Cerebellar cortex (tissue), 1 donor: ENCODE measurements around the gene TTC19.
"Not testable (repeated sequence)": the region's sequence is repeated elsewhere in the genome, so short reads cannot be mapped to it uniquely, and the experiment has no call there.

Experiments used
- DNase-seq: peaks from one replicate; pipeline ENCODE4 v3.0.0-alpha.2; 2015; ENCODE audit warnings: low spot score

TTC19 gene

DNA sequence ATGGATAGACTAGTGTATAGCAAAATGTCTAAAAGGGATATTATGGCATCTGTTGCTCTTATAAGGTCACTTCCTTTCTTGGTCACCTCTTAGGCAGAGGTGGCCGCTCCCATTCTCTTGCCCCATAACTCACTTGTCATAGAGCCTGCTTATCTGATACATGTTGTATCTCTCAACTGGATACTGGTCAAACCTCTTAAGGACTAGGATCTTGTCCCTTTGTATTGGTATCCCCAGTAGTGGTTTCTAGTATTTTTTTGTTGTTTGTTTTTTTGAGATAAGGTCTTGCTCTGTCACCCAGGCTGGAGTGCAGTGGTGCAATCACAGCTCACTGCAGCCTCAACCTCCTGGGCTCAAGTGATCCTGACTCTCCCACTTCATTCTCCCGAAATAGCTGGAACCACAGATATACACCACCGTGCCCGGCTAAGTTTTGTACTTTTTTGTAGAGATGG is 27.1 kb upstream of the TTC19 start:
- no peak for DNase-seq

- DNase-seq = no peak
Observed at GRCh38 chr17:15973016-15973415, 26.6 kb upstream of the TTC19 start.

DNA sequence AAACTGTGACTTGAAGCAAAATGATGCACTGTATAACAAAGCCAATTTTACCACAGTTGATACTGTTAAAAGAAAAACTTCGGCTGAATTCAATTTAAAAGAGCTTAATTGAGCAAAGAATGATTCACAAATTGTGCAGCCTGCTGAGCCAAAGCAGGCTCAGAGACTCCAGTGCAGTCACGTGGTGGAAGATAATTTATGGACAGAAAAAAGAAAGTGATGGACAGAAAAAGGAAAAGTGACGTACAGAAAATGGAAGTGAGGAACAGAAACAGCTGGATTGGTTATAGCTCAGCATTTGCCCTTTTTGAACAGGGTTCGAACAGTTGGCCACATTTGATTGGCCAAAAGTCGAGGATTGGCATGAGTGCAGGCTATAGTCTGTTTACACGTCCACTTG is 25.8 kb upstream of the TTC19 start:
- DNase-seq = no peak

DNA sequence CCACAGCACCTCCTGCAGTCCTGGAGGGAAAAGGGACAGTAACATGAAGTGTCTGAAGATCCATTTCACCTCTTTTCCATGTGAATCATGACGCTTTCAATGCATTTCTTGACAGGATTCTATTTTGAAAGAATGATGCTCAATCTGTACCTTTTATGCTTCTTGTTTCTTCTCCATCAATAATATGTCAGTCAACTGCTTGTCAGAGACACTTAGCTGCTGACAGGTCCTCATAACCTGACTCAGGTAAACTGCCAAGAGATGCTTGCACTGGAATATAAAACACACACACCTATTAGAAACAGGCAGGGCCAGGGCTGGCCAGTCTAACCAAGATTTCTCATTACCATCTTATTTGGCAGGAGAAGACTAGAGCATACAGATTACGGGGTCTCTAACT is 21.7 kb upstream of the TTC19 start:
- DNase-seq = no peak

DNA sequence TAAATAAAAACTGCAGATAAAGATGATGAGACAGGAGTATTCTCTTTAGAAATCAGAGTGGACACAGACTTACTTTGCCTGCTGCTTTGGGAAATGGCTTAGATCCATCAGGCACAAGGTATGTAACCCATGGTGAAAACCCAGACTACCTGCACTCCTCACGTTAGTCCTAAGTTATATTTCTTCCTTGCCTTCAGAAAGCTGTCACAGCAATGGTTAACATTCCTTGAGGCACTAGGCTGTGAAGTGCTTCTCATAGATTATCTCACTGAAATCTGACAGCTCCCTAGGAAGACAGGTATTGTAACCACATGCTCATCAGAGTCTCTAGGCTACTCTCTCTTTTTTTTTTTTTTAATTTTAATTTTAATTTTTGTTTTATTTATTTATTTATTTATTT is 21.0 kb upstream of the TTC19 start:
- DNase-seq = no peak

DNA sequence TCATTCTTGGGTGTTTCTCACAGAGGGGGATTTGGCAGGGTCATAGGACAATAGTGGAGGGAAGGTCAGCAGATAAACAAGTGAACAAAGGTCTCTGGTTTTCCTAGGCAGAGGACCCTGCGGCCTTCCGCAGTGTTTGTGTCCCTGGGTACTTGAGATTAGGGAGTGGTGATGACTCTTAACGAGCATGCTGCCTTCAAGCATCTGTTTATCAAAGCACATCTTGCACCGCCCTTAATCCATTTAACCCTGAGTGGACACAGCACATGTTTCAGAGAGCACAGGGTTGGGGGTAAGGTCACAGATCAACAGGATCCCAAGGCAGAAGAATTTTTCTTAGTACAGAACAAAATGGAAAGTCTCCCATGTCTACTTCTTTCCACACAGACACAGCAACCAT is 20.6 kb upstream of the TTC19 start:
- DNase-seq = not testable (repeated sequence)

GRCh38 chr17:15981208-15981607 is 18.4 kb upstream of the TTC19 start:
- DNase-seq = no peak

- no peak for DNase-seq
Observed at GRCh38 chr17:15981646-15982580, 17.7 kb upstream of the TTC19 start.

- no peak for DNase-seq
Observed at GRCh38 chr17:15996322-15996721, 3.3 kb upstream of the TTC19 start.

GRCh38 chr17:15998031-15998562 is 1.5 kb upstream of the TTC19 start:
- DNase-seq = peak; percentile 12

- peak; percentile 35 for DNase-seq
Observed at GRCh38 chr17:15999974-16000827, 577 bp downstream of the TTC19 start.

- no peak for DNase-seq
Observed at GRCh38 chr17:16001226-16001897, 1.7 kb downstream of the TTC19 start.

- DNase-seq = no peak
Observed at GRCh38 chr17:16002708-16003260, 3.2 kb downstream of the TTC19 start.

- no peak for DNase-seq
Observed at GRCh38 chr17:16003841-16004240, 4.2 kb downstream of the TTC19 start.

GRCh38 chr17:16005636-16006035 is 6.0 kb downstream of the TTC19 start:
- DNase-seq = no peak

GRCh38 chr17:16007439-16007838 is 7.8 kb downstream of the TTC19 start:
- no peak for DNase-seq

DNA sequence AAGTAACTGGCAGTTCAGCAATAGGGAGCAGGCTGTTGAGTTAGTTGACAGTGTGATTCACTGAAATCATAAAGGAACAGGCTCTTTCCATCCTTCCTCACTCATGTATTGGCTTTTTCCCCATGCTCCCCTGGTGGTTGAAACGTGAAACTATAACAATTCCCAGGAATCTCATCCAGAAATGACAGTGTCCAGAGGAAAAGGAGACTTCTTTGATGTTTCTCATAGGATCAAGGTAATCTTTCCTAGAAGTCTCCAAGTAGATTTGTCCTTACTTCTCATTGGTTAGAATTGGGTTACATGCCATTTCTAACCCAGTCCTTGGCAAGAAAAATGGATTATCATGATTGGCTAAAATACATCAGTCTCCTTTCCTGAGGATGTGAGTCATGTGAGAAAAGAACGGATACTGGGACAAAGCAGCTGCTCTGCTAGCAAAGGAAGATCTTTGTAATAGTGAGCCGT is 14.4 kb downstream of the TTC19 start:
- peak; percentile 46 for DNase-seq

GRCh38 chr17:16019347-16019746 is 19.7 kb downstream of the TTC19 start:
- DNase-seq = no peak

DNA sequence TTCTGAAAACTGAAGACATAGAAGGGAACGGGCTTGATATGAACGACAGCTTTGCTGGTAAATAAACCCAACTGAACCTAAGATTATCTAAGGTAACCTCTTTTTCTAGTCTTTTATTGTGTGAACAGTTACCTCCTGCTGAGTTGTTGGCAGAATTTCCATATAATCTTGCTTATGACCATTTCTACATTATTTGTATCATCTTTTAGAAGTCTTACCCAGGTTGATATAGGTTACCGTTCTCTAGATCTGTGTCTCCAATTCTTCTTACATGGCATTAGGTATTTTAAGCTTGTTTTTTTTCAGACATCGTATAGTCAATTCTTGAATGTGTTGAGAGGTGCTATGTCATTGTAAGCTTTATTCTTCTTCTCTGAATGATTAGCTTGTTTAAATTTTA is 24.3 kb downstream of the TTC19 start:
- DNase-seq = no peak

- DNase-seq = no peak
Observed at GRCh38 chr17:16025202-16025601, 25.6 kb downstream of the TTC19 start.

GRCh38 chr17:16026895-16027294 is 27.3 kb downstream of the TTC19 start:
- DNase-seq = no peak
